Hypothalamus (tissue), 51 donors: ENCODE results near the gene CREBRF.
"Not testable (repeated sequence)": the region's sequence is repeated elsewhere in the genome, so short reads cannot be mapped to it uniquely, and the experiment has no call there.

Experiments used
- DNase-seq, 51 donors: peaks; one replicate each; lab custom pipeline; 2025; lab: John Stamatoyannopoulos, UW

CREBRF gene, protein sequence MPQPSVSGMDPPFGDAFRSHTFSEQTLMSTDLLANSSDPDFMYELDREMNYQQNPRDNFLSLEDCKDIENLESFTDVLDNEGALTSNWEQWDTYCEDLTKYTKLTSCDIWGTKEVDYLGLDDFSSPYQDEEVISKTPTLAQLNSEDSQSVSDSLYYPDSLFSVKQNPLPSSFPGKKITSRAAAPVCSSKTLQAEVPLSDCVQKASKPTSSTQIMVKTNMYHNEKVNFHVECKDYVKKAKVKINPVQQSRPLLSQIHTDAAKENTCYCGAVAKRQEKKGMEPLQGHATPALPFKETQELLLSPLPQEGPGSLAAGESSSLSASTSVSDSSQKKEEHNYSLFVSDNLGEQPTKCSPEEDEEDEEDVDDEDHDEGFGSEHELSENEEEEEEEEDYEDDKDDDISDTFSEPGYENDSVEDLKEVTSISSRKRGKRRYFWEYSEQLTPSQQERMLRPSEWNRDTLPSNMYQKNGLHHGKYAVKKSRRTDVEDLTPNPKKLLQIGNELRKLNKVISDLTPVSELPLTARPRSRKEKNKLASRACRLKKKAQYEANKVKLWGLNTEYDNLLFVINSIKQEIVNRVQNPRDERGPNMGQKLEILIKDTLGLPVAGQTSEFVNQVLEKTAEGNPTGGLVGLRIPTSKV

GRCh38 chr5:173055983-173056782 lies at the start of gene CREBRF:
TSS of gene CREBRF (plus strand) at chr5:173056352. CDS start at chr5:173080776, 24,424 bp downstream.
- peak; percentile 81 to 98 (median 95) for DNase-seq

DNA sequence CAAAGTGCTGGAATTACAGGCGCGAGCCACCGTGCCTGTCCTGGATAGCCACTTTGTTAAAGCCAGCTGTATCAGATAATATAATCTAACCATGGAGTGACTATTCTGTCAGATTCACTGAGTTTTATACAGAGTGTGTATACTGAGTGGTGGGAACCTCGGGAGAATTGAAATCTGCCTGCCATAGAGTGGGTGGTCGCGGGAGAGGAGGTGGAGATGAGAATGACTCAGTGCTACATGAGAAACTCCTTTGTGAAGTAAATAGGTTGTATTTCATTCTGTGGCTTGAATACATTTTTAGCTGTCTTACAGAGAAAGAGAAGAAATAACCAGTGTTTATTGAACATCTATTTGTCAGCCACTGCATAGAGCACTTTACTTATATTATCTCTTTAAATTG lies 46.1 kb upstream of the CREBRF start:
- DNase-seq: peak in 1 of 51 donors; percentile 35

DNA sequence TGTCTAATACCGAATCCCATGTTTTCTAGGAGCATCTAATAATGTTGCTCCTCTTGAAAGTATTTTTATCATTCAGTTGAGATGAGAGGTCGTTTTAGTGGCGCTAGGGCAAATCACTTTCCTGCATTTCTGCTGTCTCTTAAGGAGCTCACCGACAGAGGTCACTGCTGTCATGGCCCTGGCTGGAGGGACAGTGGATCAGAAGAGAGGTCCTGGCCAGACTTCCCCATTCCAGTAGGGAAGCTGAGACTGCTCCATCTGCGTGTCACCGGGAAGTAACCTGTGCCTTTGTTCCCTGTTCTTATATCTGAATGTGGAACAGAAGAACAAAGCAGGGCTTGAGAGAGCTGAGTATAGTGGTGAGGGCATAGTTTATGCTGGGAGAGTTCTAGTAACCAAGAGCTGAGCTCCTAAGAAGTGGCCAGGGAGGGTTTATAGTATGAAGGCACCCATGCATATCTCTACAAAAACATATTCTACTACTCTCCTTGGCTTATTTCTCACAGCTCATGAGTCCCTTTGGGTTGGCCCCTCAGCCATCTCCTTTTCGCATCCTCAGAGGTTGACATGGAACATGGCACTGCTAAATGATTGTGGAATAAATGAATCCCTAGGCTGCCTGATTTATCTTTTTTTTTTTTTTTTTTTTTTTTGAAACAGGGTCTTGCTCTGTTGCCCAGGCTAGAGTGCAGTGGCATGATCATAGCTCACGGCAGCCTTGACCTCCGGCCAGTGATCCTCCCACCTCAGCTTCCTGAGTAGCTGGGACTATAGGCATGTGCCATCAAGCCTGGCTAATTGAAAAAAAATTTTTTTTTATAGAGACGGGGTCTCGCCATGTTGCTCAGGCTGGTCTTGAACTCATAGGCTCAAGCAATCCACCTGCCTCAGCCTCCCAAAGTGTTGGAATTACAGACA lies 45.3 kb upstream of the CREBRF start:
- DNase-seq: peak in 31 of 51 donors; percentile 9 to 66 (median 31)

DNA sequence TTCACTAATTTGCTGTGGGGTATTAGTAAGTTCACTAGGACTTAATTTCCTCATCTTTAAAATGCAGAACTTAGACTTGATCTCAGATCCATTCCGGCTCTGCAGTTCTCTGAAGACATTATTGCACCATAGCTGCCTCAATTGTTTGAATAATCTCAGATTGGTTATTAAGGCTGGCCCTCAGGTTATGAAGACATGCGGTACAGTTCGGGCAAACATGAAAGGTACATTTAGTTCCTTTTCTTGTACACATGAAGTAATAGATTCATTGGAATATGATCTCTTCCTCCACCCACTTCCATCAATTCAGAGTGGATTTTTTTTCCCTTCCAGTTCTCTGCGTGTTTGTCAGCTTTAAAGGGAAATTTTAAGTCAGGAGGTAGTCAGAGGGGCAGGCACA lies 44.6 kb upstream of the CREBRF start:
- peak in 1 of 51 donors; percentile 21 for DNase-seq

GRCh38 chr5:173012882-173013281 lies 43.3 kb upstream of the CREBRF start:
- no peak for DNase-seq

DNA sequence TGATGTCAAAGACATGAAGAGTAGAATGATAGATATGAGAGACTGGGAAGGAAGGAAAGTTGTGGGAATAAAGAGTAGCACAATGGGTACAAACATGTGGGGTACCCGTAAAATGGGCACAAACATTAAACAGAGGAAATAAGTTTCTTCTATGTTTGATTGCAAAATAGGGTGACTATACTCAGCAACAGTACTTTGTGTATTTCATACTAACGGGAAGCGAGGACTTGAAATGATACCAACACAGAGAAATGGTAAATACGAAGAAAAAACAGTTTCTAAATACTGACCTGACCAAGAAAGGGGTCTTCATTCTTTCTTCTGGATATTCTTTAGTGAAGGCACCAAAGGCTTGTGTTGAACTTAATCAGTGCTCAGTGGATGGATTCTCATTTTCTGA lies 41.5 kb upstream of the CREBRF start:
- no peak for DNase-seq

DNA sequence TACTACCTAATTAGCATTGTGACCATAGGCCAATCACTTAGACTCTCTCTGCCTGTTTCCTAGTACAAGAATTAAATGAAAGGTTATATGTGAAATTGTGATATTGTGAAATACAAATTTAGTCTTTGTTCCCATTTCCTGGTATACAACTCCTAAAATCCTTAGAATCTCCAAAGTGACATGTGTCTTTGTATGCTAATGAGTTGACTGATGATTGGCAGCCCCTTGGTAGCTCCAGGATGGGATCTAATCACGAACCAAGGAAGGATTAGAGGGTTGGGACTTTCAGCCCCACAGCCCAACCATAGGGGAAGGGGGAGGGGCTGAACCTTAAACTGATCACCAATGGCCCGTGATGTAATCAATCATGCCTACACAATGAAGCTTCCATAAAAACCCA lies 41.0 kb upstream of the CREBRF start:
- DNase-seq: no peak

DNA sequence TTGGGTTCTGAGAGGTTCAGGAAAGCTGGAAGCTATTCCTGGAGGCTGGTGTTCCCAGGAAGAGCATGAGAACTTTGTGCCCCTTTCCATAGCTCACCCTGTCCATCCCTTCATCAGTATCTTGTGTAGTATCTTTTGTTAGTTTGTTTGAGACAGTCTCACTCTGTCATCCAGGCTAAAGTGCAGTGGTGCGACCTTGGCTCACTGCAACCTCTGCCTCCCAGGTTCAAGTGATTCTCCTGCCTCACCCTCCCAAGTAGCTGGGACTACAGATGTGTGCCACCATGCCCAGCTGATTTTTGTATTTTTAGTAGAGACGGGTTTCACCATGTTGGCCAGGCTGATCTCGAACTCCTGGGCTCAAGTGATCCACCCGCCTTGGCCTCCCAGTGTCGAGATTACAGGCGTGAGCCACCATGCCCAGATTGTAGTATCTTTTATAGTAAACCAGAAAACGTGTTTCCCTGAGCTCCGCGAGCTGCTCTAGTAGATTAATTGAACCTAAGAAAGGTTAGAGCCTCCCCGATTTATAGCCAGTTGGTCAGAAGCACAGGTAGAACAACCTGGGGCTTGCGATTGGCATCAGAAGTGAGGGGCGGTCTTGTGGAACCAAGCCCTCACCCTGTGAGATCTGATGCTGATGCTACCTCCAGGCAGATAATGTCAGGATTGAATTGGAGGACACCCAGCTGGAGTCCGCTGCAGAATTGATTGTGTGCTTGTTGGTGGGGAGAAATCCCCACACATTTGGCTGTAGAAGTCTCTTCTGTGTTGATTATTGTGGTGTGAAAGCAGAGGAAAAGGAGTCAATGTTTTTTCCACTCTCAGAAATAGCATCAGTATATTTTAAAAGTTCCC lies 40.3 kb upstream of the CREBRF start:
- DNase-seq: no peak

GRCh38 chr5:173016598-173017046 lies 39.5 kb upstream of the CREBRF start:
- peak in 9 of 51 donors; percentile 8 to 42 (median 18) for DNase-seq

DNA sequence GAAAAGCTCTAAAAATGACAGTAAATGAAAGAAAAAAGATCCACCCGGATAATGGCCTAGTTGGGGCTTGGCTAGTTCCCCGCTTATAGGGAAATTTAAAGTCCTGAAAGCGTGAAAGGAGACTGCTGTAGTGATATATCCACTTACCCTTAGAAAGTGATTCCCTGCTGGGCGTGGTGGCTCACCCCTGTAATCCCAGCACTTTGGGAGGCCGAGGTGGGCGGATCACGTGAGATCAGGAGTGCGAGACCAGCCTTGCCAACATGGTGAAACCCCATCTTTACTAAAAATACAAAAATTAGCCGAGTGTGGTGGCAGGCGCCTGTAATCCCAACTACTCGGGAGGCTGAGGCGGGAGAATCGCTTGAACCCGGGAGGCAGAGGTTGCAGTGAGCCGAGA lies 39.1 kb upstream of the CREBRF start:
- DNase-seq: not testable (repeated sequence)

DNA sequence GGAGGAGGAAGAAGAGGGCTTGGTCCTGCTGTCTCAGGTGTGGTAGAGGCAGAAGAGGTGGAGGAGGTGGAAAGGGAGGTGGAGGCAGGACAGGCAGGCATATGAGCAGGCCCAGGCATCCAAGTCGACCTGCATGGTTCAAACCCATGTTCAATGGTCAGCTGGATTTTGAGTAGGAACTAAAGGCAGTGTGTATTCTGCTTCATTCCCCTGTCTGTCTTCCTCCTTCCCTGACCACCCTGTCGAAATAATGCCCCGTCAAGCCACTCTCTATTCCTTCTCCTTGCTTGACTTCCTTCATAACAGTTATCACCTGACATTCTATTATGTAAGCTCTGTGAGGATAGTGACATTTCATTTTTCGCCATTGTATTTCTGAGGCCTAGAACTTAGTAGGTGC lies 37.8 kb upstream of the CREBRF start:
- no peak for DNase-seq

DNA sequence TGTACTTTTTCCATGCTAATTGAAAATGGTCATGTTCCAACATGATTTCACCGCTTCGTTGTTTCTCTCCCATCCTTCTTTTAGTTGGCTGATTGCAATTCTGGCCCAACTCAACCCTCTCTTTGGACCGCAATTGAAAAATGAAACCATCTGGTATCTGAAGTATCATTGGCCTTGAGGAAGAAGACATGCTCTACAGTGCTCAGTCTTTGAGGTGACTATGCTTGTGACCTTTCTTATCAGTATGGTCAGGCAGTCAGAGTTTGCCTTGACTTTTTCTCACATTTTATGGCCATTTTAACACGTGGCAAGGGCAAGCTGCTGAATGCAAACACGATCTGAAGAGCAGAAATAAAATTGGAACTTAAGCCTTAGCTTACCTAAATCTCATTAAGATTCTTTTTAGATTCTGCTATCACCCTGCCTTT lies 36.0 kb upstream of the CREBRF start:
- DNase-seq: no peak

- DNase-seq: peak in 33 of 51 donors; percentile 7 to 77 (median 34)
These were observed 35.5 kb upstream of the CREBRF start for GRCh38 chr5:173020643-173021042.

DNA sequence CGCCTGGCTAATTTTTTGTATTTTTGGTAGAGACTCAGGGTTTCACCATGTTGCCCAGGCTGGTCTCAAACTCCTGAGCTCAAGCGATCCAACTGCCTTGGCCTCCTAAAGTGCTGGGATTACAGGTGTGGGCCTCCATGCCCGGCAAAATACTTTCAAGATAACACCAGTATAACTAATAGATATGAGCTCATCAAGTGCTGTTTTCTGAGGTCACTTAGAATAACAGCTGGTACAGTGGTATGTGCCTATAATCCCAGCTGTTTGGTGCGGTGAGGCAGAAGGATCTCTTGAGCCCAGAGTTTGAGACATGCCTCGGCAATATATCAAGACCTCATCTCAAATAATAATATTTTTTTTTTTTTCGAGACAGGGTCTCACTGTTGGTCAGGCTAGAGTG lies 30.5 kb upstream of the CREBRF start:
- DNase-seq: no peak

DNA sequence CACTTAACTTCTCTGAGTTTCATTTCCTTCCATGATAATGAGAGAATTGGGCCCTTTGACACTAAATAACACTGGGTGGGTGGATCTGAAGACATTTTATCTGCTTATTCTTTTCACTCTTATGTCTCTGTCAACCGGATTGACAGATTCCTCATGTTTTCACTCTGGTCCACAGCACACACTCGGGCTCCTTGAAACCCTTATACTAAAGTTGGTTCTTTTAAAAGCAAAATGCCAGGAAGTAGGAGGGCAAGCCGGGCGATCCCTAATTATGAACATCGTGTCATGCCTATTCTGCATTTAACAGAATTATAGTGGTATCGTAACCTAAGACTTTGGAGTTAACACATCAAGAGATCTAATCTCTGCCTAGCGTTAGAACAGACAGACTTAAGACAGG lies 28.2 kb upstream of the CREBRF start:
- DNase-seq: no peak

- no peak for DNase-seq
These were observed 27.3 kb upstream of the CREBRF start for GRCh38 chr5:173028811-173029327.

GRCh38 chr5:173029499-173029921 lies 26.6 kb upstream of the CREBRF start:
- DNase-seq: no peak

DNA sequence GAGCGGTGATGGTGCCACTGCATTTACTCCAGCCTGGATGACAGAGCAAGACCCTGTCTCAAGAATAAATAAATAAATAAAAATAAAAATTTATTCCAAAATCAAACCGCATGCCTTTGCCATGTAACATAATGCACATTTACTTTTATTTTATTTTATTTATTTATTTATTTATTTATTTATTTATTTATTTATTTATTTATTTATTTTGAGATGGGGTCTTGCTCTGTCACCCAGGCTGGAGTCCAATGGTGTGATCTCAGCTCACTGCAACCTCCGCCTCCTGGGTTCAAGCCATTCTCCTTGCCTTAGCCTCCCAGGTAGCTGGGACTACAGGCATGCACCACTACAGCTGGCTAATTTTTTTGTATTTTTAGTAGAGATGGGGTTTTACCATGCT lies 24.1 kb upstream of the CREBRF start:
- not testable (repeated sequence) for DNase-seq

DNA sequence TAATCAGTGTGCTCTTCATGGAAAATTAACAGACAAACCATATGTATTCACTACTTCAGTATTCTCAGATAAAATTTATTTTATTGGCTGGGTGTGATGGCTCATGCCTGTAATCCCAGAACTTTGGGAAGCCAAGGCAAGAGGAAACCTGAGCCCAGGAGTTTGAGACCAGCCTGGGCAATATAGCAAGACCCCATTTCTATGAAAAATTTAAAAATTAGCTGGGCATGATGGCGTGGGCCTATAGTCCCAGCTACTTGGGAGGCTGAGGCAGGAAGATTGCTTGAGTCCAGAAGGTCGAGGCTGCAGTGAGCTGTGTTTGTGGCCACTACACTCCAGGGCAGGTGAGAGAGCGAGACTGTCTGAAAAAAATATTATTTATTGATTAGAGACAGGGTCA lies 23.4 kb upstream of the CREBRF start:
- no peak for DNase-seq
